PFSK-1 (cell line): ENCODE measurements around the gene CMTM4.

Experiments
- POLR2AphosphoS5 ChIP-seq: IDR thresholded peaks from 2 replicates; pipeline ENCODE4 v1.6.1; 2012; ENCODE audit warnings: low read depth, mild to moderate bottlenecking, control low read depth, low read length, moderate library complexity
- REST ChIP-seq, 2 experiments: IDR thresholded peaks; 2 replicates each; pipeline versions ENCODE4 v1.6.1 to v1.8.0; 2011 to 2012; ENCODE audit warnings: low read depth in 2 of 2, low read length in 2 of 2, control low read depth in 1 of 2, inconsistent platforms in 1 of 2, mild to moderate bottlenecking in 1 of 2, moderate library complexity in 1 of 2; ENCODE audit not compliant: insufficient read depth in 1 of 2
- SIN3A ChIP-seq: IDR thresholded peaks from 2 replicates; pipeline ENCODE4 v1.6.1; 2012; ENCODE audit warnings: mild to moderate bottlenecking, low read length, moderate library complexity, borderline replicate concordance; ENCODE audit not compliant: insufficient read depth
- TAF1 ChIP-seq: IDR thresholded peaks from 2 replicates; pipeline ENCODE4 v1.6.1; 2012; ENCODE audit warnings: low read length, control low read depth, borderline replicate concordance; ENCODE audit not compliant: insufficient read depth

- TF ChIP-seq POLR2AphosphoS5: no peak
- TF ChIP-seq TAF1: no peak
- no peak for TF ChIP-seq REST (IDR thresholded peaks at IDR 0.05; ENCODE audit: insufficient read depth in 1 of 2, low read depth in 2 of 2, low read length in 2 of 2)
- TF ChIP-seq SIN3A: no peak
Measured at GRCh38 chr16:66717112-66717675, 20.7 kb upstream of the CMTM4 start.
